SK-N-DZ (cell line): ENCODE data around the gene SERTAD3. TPM values are rescaled to one million over a fixed set of nuclear protein-coding genes. Genes with fewer than 3 reads are reported as not detected.
"Not testable (repeated sequence)": the region's sequence is repeated elsewhere in the genome, so short reads cannot be mapped to it uniquely, and the experiment has no call there.

Experiments
- DNase-seq: peaks from one replicate; pipeline ENCODE4 v3.0.0-alpha.2; 2015; ENCODE audit warnings: low spot score
- polyA plus RNA-seq, 2 experiments: library from polyadenylated mRNA; depleted of rRNA; stranded (reverse); fragments of >200 nt; gene quantifications; 2 replicates each; pipeline ENCODE4 v1.2.3, GENCODE V29; 2014

SERTAD3 gene, protein sequence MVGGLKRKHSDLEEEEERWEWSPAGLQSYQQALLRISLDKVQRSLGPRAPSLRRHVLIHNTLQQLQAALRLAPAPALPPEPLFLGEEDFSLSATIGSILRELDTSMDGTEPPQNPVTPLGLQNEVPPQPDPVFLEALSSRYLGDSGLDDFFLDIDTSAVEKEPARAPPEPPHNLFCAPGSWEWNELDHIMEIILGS
- polyA plus RNA-seq (2014; cell fraction: cytosol; rRNA removed) = 8.1 and 11.7 TPM in 2 replicates
- polyA plus RNA-seq (2014; cell fraction: nucleus; rRNA removed) = 6.2 and 7.0 TPM in 2 replicates

DNA sequence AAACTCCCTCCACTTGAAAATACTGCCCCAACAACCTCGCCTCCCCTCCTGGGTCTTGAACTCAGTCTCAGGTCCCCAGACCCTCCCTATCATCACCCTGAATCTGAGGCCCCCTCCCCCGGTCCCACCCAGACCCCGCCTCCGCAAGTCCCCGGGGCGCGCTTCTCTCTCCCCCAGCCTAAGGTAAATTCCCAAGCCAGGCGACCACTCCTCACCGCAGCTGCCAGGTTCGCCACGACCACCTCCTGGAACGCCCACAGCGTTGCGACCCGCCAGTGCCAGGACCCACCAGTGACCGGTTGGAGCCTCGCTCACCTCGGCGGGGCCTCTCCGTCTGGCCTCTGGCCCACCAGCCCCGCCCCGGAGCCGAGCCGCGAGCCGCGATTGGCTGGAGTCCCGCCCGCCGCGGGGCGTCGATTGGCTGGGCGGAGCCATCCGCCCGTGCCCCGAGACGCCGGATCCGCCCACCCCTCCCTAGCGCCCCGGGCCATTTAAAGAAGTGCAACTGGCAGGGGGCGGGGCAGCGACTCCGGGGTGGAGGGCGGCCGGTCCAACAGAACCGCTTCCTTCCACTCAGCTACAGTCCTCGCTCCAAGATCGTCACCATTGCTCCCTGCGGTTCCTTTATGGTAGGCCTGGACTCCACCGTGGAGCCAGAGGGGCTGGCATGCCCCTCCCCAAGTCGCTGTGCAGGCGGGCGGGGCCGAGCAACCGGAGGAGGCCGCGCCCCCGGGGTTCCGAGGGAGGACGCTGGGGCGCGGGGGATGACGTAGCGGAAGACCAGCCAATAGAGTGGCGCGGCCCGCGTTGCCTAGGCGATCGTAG lies at the start of gene SERTAD3:
TSS of gene SERTAD3 (minus strand) at position 336 of the 825 bp plus-strand sequence. CDS start 2,255 bp downstream, outside the sequence.
- DNase-seq = peak; percentile 94

DNA sequence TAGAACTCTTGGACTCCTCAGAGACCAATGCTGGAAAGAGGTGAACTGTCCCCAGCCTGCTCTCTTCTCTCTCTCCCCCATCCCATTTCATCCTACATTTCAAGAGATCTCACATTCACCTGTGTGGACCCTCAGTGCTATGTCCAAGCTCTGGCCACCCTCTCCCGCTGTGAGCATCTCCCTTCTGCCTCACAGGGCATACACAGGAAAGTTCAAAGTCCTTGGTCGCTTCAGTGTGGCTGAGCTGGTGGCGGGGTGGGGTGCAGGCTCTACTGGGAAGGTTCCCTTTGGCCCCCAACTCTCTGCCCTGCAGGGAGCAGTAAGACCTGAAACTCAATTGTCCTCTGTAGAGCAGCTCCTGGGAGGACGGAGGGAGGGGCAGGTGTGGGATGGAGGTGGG lies 49.6 kb upstream of the SERTAD3 start:
- no peak for DNase-seq

DNA sequence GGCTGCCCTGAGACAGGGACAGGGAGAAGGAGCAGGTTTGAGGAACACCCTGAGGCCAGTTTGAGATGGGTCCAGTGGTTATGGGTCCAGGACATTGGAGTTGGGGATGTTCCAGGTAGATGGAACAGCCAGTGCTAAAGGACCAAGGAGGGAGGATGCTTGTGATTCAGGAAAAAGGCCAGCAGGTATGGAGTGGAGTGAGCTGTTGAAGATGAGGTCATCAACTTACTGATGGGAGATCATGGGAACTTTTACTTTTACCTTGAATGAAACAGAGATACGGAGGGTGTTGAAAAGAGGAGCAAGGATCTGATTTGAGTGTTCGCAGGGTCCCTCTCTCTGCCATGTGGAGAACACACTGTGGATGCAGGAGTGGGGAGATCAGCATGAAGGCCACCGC lies 48.1 kb upstream of the SERTAD3 start:
- DNase-seq = no peak

DNA sequence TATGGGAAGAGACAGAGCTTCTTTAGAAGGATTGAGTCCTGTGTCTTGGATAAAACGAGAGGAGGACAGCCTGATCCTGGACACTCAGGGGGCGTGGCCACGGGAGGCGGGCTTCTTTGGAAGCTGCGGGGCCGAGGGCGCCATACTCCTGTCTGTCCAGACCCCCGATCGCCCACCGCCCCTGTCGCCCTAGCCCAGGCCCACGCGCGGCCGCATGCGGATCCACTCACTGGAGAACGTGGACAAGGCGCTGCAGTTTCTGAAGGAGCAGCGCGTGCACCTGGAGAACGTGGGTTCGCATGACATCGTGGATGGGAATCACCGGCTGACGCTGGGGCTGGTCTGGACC lies 45.7 kb upstream of the SERTAD3 start:
- DNase-seq = no peak

DNA sequence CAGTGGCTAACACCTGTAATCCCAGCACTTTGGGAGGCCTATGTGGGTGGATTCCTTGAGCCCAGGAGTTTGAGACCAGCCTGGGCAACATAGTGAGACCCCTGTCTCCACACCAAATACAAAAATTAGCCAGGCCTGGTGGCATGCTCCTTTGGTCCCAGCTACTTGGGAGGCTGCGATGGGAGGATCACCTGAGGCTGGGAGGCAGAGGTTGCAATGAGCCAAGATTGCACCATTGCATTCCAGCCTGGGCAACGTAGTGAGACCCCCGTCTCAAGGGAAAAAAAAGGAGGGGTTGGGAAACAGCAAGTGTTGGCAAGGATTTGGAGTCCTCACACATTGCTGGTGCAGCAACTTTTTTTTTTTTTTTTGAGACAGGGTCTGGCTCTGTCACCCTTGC lies 41.9 kb upstream of the SERTAD3 start:
- no peak for DNase-seq

DNA sequence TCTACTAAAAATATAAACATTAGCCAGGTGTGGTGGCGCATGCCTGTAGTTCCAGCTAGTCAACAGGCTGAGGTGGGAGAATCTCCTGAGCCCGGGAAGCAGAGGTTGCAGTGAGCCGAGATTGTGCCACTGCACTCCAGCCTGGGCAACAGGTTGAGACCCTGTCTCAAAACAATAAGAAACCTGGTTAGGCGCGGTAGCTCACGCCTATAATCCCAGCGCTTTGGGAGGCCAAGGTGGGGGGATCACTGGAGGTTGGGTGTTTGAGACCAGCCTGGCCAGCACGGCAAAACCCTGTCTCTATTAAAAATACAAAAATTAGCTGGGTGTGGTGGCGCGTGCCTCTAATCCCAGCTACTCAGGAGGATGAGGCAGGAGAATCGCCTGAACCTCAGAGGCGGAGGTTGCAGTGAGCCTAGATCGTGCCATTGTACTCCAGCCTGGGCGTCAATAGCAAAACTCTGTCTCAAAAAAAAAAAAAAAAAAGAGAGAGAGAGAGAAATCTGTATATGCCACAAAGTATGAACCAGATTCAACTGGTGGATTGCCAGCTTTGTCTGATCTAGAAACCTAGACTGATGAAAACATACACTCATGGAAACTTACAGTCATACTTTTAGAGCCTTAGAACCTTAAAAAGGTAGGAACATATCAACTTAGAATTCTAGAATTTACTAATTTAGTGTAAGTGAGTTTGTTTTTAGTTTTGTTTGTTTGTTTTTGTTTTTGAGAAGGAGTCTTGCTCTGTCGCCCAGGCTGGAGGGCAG lies 31.9 kb upstream of the SERTAD3 start:
- DNase-seq = not testable (repeated sequence)

DNA sequence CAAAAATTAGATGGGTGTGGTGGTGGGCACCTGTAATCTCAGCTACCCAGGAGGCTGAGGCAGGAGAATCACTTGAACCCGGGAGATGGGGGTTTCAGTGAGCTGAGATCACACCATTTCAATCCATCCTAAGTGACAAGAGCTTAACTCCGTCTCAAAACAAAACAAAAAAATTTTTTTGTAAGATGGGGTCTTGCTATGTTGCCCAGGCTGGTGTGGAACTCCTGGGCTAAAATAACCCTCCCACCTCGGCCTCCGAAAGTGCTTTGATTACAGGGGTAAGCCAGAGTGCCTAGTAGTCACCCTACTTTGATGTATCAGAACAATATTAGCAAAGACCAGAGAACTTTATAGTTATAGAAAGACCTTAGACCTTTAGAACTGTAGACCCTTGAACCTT lies 30.6 kb upstream of the SERTAD3 start:
- DNase-seq = no peak

DNA sequence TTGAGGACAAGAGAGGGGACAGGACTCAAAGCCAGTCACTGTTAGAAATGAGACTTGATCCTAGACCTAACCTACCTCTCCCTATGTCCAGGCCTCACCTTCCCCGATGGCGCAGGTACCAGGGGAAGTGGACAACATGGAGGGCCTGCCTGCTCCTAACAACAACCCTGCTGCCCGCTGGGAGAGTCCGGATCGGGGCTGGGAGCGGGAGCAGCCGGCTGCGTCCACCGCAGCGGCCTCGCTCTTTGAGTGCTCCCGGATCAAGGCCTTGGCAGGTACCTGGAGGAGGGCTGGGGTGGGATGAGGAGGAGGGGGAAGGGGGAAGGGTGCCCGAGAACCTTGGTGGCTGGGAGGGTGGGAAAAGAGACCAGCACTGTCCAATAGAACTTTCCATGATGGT lies 28.4 kb upstream of the SERTAD3 start:
- no peak for DNase-seq

DNA sequence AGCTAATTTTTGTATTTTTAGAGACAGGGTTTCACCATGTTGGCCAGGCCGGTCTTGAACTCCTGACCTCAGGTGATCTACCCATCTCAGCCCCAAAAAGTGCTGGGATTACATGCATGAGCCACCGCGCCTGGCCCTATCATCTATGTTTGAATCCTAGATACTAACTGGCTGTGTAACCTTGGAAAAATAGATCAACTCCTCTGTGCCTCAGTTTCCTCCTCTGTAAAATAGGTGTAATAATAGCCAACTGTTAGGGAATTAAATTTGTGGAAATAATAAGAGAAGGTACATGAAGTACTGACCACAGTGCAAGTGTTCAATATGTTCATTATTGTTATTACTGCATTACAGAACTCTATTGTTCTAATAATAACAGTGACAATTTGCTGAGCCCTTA lies 27.0 kb upstream of the SERTAD3 start:
- no peak for DNase-seq

DNA sequence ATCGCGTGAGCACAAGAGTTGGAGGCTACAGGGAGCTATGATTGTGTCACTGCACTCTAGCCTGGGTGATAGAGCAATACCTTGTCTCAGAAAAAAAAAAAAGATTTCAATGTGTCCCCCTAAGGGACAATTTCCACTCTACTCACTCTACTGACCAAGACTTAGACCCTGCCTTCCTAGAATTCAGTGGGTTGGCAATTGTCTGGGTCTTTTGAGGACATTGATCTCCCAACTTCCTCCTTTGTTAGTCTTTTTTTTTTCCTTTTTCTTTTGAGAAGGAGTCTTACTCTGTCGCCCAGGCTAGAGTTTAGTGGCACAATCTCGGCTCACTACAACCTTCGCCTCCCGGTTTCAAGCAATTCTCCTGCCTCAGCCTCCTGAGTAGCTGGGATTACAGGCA lies 24.9 kb upstream of the SERTAD3 start:
- DNase-seq = no peak

DNA sequence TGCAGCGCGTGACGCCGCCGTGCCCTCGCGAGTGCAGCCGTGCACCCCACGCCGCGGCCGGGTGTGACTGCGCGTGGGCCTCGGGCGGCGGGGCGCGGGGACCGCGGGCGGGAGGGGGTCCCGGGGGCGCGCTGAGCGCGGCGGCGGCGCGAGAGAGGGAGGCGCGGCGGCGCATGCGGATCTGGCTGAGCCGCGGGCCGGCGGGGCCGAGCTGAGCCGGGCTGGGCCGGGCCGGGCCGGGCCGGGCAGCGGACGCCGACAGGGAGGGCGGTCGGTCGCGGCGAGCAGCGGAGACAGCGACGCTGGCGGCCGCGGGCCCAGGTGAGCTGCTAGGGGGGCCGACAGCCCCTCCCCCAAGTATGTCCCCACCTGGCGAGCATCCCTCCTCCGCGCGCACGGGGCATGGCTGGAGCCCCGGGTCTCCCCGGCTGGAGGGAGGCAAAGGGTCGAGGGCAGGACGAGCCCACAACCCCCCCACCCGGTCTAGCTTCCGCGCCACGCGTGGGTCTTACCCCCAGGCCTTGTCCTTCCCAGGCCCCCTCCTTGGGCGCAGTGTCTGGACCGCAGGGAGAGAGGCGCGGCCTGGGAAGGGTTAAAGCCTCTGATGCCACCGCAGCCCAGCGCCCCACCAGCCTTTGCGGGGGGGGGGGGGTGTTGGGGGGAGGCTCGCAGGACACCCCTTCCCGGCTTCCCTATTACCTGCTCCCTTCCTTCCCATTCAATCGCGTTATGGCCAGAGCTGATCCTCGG lies 23.0 kb upstream of the SERTAD3 start, which contains the start of gene SPTBN4:
TSS of gene SPTBN4 (plus strand) at position 17 of the 750 bp plus-strand sequence. CDS start 5,621 bp downstream, outside the sequence.
- DNase-seq = no peak

DNA sequence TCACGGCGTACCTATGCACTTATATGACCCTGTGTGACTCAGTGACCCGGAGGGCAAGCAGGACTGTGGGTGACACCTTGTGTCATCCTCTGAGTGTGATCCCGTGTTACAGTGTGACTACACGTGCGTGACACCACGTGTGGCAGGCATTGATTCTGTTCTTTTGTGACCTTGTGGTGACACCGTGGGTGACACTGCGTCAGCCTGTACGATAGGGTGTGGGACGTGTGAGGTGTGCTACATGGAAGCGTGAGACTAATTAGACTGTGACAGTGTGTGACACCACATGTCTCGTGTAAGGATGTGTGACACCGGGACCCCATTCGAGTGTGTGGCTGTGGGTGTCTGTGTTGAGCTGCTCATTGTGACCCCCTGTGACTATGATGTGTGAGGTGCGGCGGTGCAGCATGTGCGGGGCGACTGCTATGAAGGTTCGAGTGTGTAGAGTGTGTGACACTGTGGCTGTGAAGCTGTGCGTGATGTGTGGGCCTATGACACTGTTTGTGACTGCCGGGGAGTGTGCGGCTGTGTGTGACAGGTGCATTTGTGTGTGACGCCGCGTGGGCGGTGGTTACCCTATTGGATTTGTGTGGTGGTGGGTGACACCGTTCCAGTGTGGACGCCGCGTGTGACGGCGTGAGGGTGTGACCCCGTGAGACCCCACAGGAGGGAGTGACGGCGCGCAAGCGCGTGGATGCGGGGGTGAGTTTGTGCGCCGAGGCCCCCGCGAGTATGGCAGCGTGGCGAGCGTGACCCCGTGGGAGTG lies 22.3 kb upstream of the SERTAD3 start:
- no peak for DNase-seq

DNA sequence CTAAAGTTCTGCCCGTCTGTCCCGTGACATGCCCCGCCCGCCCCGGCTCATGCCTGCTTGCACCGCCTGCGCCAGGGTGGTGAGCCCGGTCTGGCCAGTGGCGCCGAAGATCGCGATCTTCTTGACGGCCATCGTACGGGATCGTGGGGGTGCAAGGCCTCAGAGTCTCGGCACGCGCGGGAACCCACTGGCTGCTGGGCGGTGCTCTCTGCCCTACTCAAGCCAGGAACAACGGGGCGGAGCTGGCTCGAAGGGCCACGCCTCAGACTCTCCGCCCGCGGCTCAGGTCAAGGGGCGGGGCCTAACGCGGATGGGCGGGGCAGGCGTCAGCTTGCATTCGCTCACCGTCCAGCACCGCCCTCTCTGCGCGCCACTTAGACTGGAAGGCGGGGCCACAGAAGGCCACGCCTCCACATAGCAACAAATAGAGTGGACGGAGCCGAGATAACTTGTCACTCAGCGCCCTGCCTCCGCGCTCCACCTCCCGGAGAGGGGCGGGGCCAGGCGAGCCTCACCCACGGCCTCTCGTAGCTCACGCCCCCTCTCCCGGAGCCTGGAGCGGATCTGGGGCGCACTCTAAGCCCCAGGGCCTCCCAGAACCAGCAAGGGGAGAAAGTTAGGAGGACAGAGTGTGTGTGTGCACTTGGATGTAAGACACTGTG lies 21.6 kb upstream of the SERTAD3 start, which contains the start of gene BLVRB:
TSS of gene BLVRB (minus strand) at position 189 of the 662 bp plus-strand sequence. CDS start at position 132, 57 bp downstream.
- peak; percentile 97 for DNase-seq

DNA sequence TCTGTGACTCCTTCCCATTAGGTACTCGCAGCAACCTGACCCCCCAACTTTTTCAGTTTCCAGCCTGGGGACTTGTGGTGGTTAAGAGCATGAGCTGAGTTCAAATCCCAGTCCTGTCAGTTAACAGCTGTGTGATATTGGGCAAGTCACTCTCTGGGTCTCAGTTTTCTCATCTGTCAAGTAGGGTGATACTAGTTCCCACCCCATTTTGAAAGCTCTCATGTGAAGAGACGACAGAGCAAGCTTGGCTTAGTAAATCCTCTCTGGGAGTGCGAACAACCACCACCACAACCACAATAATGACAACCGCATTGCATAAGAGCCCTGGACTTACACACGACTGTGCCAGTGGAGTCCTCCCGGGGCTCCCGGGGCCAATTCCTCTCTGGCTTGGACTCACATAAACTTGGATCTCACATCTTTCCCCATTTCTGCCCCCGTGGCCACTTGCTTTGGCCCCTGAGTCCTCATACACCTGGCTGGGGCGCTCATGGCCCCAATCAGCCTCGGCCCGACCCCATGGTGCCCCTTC lies 21.0 kb upstream of the SERTAD3 start:
- no peak for DNase-seq

DNA sequence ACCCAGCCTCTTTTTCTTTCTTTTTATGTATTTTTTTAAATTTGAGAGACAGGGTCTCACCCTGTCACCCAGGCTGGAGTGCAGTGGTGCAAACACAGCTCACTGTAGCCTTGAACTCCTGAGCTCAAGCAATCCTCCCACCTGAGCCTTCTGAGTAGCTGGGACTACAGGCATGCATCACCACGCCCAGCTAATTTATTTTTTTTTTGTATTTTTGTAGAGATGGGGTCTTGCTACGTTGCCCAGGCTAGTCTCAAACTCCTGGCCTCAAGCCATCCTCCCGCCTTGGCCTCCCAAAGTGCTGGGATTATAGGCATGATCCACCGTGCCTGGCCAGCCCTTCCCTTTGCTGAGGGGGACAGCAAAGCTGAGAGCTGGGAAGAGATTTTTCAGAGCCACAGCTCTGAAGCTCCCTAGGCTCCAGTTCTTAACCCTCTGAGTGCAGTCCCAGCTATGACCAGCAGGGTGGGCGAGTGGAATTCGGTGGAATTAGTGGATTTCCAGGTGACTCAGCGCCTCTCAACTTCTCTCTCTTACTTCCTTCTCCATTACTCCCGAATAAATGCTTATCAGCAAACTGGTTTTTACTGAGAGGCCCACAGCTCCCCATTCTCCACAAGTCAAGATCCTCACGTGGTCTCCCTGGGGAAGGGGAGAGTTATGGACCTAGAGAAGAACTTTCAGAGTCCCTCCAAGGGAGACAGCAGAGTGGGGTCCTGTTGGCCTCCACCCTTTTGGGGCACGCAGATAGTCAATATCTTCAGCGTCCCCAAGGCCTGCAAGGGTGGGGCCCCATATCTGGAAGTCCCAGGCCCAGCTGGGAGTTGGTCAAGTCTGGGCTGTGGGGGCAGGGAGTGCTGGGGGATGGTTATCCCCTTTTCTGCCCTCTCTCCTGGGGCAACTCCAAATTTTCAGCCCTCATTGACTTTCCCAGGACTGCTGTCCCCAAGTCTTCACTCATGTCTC lies 20.2 kb upstream of the SERTAD3 start:
- DNase-seq = peak; percentile 74

DNA sequence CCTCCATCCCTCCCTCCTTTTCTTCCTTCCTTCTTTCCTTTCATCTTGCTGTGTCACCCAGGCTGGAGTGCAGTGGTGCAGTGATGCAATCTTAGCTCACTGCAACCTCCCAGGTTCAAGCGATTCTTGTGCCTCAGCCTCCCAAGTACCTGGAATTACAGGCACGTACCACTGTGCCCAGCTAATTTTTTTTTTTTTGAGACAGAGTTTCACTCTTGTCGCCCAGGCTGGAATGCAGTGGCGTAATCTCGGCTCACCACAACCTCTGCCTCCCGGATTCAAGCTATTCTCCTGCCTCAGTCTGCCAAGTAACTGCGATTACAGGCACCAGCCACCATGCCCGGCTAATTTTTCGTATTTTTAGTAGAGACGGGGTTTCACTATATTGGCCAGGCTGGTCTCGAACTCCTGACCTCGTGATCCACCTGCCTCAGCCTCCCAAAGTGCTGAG lies 19.5 kb upstream of the SERTAD3 start:
- not testable (repeated sequence) for DNase-seq

DNA sequence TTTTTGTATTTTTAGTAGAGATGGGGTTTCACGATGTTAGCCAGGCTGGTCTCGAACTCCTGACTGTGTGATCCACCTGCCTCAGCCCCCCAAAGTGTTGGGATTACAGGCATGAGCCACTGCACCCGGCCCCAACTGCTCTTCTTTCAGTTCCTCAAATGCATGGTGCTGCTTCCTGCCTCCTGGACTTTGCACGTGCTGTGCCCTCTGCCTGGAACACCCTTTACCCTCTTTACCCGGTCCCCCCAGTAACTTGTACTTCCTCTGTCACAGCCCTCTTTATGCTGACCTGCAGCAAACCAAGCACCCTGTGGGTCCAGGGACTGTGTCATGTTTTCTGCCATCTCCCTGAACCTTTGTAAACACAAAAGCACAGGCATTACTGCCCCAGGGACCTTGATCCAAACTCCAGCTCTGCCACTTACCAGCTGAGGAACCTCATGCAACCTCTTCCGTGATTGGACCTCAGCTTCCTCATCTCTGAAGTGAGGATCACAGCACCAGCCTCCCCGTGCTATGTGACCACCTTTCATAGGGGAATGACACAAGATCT lies 17.6 kb upstream of the SERTAD3 start:
- DNase-seq = no peak

DNA sequence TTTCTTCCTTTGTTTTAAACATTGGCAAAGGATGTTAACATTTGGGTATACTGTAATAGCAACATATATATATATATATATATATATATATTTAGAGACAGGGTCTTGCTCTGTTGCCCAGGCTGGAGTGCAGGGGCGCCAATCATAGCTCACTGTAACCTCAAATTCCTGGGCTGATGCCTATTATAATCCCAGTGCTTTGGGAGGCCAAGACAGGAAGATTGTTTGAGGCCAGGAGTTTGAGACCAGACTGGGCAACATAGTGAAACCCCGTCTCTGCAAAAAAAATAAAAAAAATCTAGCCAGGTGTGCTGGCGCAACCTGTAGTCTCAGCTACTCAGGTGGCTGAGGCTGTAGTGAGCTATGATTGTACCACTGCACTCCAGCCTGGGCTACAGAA lies 16.1 kb upstream of the SERTAD3 start:
- DNase-seq = no peak
